ENCODE data around the gene LRMDA. TPM values are rescaled to one million over a fixed set of nuclear protein-coding genes. Genes with fewer than 3 reads are reported as not detected.

LRMDA gene
- total RNA-seq, 4 donors from 2014 or later = 7.3 to 20.1 (median 8.4) TPM

GRCh38 chr10:75793848-75794247 lies 362.4 kb downstream of the LRMDA start:
- Histone ChIP-seq H3K4me1 (peaks cover 0 to 12% (median 1%) of the 10 kb centered on the region in 3 donors), H3K36me3 (no peaks in the 10 kb centered on the region), H3K9me3 (peaks cover 0 to 20% (median 0%) of the 10 kb centered on the region in 3 donors), H3K27ac (no peak overlapping the region), H3K27me3 (no peaks in the 10 kb centered on the region), H3K4me3 (no peak overlapping the region)
- ATAC-seq = no peak
- TF ChIP-seq CTCF (IDR thresholded peaks at IDR 0.05) (no peak), POLR2AphosphoS5 (IDR thresholded peaks at IDR 0.05) (no peak), EP300 (IDR thresholded peaks at IDR 0.05) (no peak)
- whole genome bisulfite sequencing, 2 donors (ENCODE audit: low coverage in 1 of 2) = 33 to 60% methylated on average over 1 of the region's 1 CpG

GRCh38 chr10:75801121-75801520 lies 369.7 kb downstream of the LRMDA start:
- WGBS, 2 donors (ENCODE audit: low coverage in 1 of 2) = no CpG with 5 or more reads among the region's 1 CpG
- no peak overlapping the region for H3K27ac ChIP-seq
- no peaks in the 10 kb centered on the region for H3K36me3 ChIP-seq
- H3K4me1 ChIP-seq = peaks cover 0 to 7% (median 0%) of the 10 kb centered on the region in 3 donors
- H3K27me3 ChIP-seq = no peaks in the 10 kb centered on the region
- peaks cover 0 to 12% (median 0%) of the 10 kb centered on the region in 3 donors for H3K9me3 ChIP-seq
- ATAC-seq = no peak
- no peak for TF ChIP-seq EP300 (IDR thresholded peaks at IDR 0.05)
- TF ChIP-seq POLR2A (IDR thresholded peaks at IDR 0.05) = no peak
- TF ChIP-seq POLR2AphosphoS5 (IDR thresholded peaks at IDR 0.05) = no peak
- TF ChIP-seq CTCF (IDR thresholded peaks at IDR 0.05) = no peak
- no peak overlapping the region for H3K4me3 ChIP-seq

GRCh38 chr10:75801661-75802060 lies 370.2 kb downstream of the LRMDA start:
- Histone ChIP-seq H3K27me3 (no peaks in the 10 kb centered on the region), H3K4me3 (no peak overlapping the region), H3K9me3 (peaks cover 0 to 7% (median 0%) of the 10 kb centered on the region in 3 donors), H3K27ac (no peak overlapping the region), H3K4me1 (peaks cover 0 to 7% (median 0%) of the 10 kb centered on the region in 3 donors), H3K36me3 (no peaks in the 10 kb centered on the region)
- ATAC-seq = no peak
- 83 to 87% methylated on average over 2 to 3 of the region's 3 CpGs for WGBS, 2 donors (ENCODE audit: low coverage in 1 of 2)
- no peak for TF ChIP-seq CTCF (IDR thresholded peaks at IDR 0.05)

GRCh38 chr10:75803121-75803520 lies 371.7 kb downstream of the LRMDA start:
- Histone ChIP-seq H3K36me3 (no peaks in the 10 kb centered on the region), H3K27me3 (no peaks in the 10 kb centered on the region), H3K9me3 (no peaks in the 10 kb centered on the region), H3K4me3 (no peak overlapping the region), H3K4me1 (peaks cover 0 to 7% (median 0%) of the 10 kb centered on the region in 3 donors), H3K27ac (no peak overlapping the region)
- WGBS, 2 donors (ENCODE audit: low coverage in 1 of 2) = 100% methylated on average over 2 of the region's 3 CpGs; no CpG with 5 or more reads in 1 of the 2 donors
- no peak for ATAC-seq
- no peak for TF ChIP-seq CTCF (IDR thresholded peaks at IDR 0.05)

- Histone ChIP-seq H3K9me3 (no peaks in the 10 kb centered on the region), H3K4me3 (no peak overlapping the region), H3K27me3 (no peaks in the 10 kb centered on the region), H3K27ac (no peak overlapping the region), H3K36me3 (no peaks in the 10 kb centered on the region), H3K4me1 (peaks cover 0 to 7% (median 0%) of the 10 kb centered on the region in 3 donors)
- ATAC-seq = no peak
- 86 to 88% methylated on average over 7 to 14 of the region's 14 CpGs for WGBS, 2 donors (ENCODE audit: low coverage in 1 of 2)
- TF ChIP-seq POLR2A (IDR thresholded peaks at IDR 0.05) = no peak
- peak in 1 of 4 experiments; percentile 24 for TF ChIP-seq CTCF (IDR thresholded peaks at IDR 0.05)
Observed at GRCh38 chr10:75803816-75804552, 372.6 kb downstream of the LRMDA start.
